GM12874 (cell line): ENCODE results near the gene ZNF311.

ENCODE experiments used
- CTCF ChIP-seq: IDR thresholded peaks from 2 replicates; pipeline ENCODE4 v1.5.1; 2011; ENCODE audit warnings: low read depth, mild to moderate bottlenecking, control low read depth, low read length, moderate library complexity; ENCODE audit not compliant: insufficient read depth

The ZNF311 gene

DNA sequence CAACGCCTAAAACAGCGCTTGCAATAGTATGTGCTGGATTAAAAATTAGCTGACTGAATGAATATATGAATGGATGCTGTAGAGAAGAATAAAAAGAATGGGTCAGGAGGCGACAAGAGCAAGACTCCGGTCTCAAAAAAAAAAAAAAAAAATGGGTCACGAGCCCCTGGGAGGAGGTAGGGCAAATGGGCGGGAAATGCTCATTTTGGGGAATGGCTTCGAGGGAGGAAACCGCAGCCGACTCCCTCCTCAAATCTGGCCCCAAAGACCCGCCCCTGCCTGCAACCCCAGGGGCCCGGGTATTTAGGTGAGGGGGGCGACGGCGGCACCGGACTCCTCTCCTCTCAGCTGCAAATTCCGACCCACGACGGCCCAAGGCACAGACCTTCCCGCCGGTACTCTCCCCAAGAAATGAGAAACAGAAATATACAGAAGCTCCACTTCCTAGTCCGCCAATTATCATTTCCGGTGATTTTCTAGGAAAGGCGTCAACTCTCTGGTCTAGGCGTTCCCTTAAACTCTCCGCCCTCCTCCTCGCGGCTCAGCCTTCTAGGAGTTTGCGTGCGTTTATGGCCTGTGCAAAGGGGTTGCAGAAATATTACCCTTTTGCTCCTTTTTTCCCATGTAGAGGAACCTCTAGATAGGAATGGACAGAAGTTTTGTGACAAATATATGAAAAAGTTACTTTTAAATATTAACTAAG lies at the start of gene ZNF311:
Gene ZNF311, minus strand, starts transcription at position 133 of the 703 bp plus-strand sequence. CDS start 1,361 bp downstream, outside the sequence.
- no peak for TF ChIP-seq CTCF

DNA sequence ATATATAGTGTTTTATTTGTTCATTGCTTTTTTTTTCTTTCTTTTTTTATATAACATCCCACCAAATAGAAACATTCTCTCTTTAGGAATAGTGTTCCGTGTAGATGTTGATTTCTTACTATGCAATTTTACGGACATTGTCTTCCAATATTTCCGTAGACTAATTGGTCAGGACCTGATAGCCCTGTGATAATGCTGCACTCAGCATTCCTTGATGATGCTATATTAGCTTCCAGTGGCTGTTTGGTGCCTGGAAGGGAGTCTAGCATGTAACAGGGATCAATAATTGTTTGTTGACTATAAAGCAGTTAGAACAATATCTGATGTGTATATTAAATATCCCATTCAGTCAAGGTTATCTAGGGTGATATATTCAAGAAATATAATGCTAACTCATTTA lies 46.6 kb upstream of the ZNF311 start:
- TF ChIP-seq CTCF = no peak

DNA sequence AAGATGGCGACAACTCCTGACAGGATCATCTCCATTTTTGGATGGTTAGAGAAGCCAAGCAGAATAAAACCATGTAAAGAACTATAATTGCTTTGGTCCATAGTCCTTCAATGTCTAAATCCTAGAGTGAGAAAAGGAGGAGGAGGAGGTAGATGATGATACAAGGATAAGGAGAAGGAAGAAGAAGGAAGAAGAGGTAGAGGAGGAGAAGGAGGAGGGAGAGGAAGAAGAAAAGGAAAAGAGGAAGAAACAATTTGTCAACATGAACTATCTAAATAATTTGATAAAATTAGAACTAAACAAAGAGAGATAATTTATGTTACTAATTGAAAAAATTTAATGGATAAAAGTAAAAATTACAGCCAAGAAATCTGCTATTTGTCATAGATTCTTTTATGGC lies 40.0 kb upstream of the ZNF311 start, which contains the start of gene OR2W1:
Gene OR2W1, minus strand, starts transcription at position 101 of the 400 bp plus-strand sequence. Its CDS starts 0 bp downstream, at position 101.
- no peak for TF ChIP-seq CTCF

GRCh38 chr6:29035951-29036350 lies 30.8 kb upstream of the ZNF311 start:
- TF ChIP-seq CTCF = no peak

- no peak for TF ChIP-seq CTCF
Measured at GRCh38 chr6:29028821-29029220, 23.7 kb upstream of the ZNF311 start.

DNA sequence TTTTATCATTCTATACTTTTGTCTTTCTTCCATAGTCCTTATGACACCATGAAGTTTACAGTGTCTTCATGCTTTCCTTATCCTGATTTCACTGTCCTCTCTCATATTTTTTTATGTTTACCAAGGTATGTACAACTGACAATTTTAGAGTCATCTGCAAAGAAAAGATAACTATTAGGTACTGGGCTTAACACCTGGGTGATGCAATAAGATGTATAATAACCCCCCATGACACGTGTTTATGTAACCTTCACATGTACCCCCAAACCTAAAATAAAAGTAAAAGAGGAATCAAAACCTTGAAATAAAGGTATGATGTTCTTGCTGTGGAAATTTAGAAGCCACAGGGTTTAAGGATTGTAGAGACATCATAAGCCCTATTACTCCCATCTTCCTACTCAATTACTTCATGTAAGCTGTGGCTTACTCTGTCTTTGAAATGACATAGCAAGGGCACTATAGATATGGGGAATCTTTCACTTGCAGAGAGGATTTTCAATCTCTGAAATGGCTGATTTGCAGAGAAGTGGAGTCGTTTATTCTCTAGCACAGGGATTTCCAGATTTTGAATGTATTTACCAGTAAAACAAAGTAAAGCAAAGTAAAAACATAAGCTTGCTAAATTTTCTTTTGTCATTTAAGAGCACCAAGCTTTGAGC lies 20.9 kb upstream of the ZNF311 start:
- TF ChIP-seq CTCF = no peak

GRCh38 chr6:29021434-29021833 lies 16.3 kb upstream of the ZNF311 start:
- no peak for TF ChIP-seq CTCF
